COR-L47 (cell line): ENCODE data around the gene C2CD5.
"Not testable (repeated sequence)": the region's sequence is repeated elsewhere in the genome, so short reads cannot be mapped to it uniquely, and the experiment has no call there.

Experiments
- DNase-seq: peaks from one replicate; lab custom pipeline; 2025; lab: John Stamatoyannopoulos, UW

The C2CD5 gene, protein sequence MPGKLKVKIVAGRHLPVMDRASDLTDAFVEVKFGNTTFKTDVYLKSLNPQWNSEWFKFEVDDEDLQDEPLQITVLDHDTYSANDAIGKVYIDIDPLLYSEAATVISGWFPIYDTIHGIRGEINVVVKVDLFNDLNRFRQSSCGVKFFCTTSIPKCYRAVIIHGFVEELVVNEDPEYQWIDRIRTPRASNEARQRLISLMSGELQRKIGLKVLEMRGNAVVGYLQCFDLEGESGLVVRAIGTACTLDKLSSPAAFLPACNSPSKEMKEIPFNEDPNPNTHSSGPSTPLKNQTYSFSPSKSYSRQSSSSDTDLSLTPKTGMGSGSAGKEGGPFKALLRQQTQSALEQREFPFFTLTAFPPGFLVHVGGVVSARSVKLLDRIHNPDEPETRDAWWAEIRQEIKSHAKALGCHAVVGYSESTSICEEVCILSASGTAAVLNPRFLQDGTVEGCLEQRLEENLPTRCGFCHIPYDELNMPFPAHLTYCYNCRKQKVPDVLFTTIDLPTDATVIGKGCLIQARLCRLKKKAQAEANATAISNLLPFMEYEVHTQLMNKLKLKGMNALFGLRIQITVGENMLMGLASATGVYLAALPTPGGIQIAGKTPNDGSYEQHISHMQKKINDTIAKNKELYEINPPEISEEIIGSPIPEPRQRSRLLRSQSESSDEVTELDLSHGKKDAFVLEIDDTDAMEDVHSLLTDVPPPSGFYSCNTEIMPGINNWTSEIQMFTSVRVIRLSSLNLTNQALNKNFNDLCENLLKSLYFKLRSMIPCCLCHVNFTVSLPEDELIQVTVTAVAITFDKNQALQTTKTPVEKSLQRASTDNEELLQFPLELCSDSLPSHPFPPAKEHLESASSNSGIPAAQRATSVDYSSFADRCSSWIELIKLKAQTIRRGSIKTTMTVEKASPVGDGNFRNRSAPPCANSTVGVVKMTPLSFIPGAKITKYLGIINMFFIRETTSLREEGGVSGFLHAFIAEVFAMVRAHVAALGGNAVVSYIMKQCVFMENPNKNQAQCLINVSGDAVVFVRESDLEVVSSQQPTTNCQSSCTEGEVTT

DNA sequence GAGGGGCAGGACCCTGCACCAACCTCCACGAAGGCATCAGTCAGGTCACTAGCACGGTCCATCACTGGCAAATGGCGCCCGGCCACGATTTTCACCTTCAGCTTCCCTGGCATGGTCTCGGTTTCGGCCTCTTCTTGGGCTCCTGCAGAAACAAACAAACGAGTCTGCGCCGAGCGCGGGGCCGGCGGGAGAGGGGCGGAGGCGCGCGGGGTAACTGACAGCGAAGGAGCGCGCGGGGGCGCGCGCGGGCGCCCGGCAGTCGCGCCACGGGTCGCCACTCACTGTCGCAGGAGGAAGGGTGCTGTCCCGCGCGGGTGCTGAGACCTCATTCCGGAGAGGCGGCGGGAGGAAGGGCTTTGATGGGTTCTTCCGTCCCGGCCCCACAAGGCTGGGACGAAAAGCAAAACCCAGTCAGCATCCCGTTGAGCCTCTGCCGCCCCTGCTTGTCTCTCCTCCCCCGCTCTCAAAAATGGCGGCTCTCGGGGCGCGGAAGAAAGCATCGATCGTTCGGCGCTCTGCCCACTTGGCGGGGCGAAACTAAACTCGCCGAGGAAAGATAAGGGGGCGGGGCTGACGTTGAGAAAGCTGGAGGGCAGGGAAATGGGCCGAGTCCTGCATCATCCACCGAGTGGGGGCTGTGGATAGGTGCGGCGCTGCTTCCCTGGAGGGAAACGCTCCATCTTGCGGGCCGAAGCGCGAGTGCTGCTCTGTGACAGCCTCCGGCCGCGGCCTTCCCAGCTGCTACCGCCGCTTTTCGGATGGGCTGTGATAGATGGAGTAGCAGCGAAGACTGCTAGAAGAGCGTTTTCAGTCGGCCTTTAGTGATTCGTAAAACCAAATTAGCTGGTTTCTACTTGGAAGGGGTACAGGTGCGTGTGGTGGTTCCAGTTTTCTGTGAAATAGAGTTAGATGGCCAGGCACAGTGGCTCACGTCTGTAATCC is at the start of gene C2CD5:
Gene C2CD5 (minus strand): TSS at position 505 of the 942 bp plus-strand sequence. CDS start 392 bp downstream, at position 113.
- DNase-seq: peak; percentile 91

DNA sequence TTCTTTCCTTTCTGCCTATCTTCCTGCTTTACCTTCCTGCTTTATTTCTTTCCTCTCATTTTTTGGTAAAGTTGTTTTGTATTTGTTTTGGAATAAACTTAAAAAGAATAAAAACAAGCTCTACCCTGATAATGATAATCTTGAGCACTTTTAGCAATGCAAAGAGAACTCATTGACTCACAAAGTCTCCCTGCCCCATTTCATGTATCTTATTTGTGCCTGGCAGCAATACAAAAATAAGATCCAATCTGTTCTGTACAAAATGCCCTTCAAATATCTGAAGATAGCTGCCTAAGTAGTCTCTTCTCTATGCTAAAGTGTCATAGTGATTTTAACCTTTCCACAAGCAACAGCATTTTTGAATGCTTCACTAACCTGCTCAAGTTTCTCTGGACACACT is 49.5 kb upstream of the C2CD5 start:
- DNase-seq: no peak

DNA sequence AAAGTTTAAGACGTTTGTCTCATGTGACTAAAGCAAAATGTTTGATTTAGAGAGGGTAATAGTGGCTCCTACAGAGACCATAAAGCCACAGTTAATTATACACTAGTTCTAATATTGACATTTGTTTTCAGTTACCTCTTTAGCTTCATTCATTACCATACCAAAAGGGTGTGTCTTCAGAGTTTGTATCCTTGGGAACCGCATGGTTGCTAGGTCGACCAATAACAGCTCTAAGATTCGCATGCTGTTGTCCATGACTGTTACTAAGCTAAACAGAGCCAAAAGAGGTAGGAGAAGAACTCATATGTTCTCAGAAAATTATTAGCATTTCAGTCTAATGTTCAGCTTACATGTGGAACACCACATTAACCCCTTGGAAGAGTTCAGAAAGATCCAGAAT is 44.5 kb upstream of the C2CD5 start:
- peak; percentile 64 for DNase-seq

DNA sequence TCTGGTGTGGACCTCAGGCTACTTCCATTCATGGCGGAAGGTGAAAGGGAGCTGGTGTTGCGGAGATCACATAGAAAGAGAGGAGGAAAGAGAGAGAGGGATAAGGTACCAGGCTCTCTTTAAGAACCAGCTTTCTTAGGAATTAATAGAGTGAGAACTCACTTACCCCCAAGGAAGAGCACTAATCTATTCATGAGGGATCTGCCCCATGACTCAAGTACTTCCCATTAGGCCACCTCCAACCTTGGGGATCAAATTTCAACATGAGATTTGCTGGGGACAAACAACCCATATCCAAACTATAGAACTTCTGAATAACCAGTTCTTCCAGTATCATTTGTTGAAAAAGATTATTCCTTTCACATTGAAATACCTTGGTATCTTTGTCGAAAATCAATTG is 34.0 kb upstream of the C2CD5 start:
- DNase-seq: no peak

DNA sequence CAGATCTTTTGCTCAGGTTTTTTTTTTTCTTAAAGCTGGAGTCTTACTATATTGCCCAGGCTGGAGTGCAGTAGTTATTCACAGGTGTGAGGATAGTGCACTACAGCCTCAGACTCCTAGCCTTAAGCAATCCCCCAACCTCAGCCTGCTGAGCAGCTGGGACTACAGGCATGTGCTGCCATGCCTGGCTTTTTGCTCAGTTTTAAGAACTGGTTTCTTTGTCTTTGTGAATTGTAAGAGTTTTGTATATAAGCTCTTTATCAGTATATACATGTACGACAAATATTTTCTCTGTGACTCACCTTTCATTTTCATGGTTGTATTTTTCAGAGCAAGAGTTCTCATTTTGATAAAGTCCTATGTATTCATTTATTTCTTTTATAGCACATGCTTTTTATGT is 33.3 kb upstream of the C2CD5 start:
- no peak for DNase-seq

DNA sequence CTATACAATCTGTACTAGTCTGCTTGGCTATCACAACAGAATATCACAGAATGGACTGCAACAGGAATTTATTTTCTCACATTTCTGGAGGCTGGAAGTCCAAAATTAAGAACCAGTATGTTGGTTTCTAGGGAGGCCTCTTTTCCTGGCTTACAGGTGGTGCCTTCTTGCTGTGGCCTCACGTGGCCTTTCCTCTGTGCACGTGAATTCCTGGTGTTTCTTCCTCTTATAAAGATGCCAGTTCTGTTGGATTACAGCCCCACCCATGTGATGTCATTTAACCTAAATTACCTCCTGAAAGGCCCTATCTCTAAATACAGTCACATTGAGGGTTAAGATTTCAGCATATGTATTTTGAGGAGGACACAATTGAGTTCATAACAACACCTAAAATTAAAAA is 32.1 kb upstream of the C2CD5 start:
- no peak for DNase-seq

DNA sequence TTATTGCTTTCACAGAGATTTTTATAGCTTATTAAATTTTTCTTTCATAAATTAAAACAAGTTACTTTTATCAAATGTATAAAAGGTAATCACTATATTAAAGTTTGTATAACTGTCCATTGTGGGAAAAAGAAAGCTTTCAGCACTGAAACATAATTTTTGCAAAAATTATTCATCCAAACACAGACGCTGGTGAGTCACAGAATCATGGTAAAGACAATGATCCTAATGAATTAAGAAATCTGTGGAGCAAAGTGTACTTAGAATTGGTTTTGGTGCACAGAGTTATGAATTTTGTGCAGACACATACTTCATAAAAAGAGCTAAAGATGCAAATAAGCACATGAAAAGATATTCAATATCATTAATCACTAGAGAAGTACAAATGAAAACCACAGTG is 31.7 kb upstream of the C2CD5 start:
- DNase-seq: no peak

DNA sequence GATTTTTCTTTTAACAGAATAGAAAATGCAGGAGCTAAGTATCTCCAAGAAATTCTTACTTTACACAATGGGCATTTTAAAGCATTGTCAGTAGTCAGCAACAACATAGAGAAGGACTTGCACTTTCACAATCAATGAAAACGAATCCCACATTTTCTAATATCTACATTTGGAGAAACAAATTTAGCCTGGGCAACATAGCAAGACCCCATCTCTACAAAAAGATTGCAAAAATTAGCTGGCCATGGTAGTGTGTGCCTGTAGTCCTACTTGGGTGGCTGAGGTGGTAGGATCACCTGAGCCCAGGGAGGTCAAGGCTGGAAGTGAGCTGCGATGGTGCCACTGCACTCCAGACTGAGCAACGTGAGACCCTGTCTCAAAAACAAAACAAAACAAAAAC is 30.6 kb upstream of the C2CD5 start:
- no peak for DNase-seq

DNA sequence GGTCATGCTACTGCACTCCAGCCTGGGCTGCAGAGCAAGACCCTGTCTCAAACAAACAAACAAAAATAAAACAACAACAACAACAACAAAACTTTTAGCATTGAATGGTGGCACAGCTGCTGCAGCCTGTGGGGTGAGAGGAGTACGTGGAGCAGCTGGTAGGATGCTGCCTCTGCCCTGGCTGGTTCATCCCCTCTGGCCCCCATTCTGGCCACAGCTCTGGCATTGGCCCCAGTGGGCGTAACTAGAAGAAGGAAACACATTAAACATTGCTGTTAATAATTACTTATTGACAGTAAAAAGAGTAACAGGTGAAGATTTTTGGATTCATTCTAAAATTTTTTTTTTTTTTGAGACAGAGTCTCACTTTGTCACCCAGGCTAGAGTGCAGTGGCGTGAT is 28.8 kb upstream of the C2CD5 start:
- DNase-seq: no peak

DNA sequence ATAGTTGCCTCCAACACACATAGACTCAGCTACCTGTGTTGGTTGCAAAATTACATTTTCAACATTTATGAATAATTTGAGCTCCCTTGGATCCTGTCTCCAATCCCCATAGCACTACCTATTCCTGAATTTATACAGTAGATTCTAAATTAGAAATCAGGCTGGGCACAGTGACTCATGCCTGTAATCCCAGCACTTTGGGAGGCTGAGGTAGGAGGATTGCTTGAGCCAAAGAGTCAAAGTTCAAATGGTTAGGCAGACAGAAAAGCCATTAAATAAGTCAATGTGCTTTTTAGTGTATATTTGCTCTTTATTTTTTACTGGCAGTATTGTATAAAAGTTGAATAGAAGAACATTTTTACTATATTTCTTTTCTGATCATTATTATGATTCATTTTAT is 24.9 kb upstream of the C2CD5 start:
- DNase-seq: no peak

DNA sequence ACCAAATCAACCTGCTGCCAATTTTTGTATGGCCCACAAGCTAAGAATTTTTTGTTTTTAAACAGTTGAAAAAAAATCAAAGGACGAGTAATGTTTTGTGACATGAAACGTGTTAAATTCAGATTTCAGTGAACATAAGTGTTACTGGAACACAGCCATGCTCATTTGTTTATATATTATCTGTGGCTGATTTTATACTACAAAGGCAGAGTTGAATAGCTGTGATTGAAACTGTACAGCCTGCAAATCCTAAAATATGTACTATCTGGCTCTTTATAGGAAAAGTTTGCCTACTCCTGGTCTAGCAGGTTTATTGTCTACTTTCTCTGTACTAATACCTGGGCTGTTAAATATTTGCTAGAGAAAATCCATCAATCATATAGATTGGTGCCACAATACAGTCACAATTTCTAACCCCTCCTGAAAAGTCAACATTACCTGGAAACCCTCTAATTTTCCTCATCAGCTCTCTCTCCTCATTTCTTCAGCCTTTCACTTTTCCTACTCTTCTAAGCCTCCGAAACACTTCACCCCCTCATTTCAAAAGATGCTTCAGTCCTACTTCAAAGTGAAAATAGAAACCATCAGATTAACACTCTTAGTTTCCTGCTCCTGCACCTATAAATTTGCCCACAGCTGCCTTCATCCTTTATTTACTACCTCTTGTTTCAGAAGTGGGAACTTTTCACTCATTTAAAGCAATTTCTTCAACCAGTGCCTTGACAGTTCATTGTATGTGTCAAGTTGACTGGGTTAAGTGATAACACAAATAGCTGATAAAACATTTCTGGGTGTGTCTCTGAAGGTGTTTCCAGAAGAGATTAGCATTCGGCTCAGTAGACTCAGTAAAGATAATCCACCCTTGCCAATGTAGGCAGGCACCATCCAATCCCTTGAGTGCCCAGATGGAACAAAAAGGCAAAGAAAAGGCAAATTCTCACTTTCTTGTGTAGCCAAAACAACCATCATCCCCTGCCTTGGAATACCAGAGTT is 18.0 kb upstream of the C2CD5 start:
- no peak for DNase-seq

DNA sequence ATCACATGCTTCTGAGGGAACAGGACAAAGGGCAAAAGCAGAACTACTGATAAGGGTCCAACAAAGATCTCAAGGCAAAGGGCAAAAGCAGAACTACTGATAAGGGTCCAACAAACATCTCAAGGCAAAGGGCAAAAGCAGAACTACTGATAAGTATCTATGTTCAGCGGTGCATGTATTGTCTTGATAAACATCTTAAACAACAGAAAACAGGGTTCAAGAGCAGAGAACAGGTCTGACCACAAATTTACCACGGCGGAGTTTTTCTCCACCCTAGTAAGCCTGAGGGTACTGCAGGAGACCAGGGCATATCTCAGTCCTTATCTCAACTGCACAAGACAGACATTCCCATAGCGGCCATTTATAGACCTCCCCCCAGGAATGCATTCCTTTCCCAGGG is 10.4 kb upstream of the C2CD5 start:
- DNase-seq: not testable (repeated sequence)

DNA sequence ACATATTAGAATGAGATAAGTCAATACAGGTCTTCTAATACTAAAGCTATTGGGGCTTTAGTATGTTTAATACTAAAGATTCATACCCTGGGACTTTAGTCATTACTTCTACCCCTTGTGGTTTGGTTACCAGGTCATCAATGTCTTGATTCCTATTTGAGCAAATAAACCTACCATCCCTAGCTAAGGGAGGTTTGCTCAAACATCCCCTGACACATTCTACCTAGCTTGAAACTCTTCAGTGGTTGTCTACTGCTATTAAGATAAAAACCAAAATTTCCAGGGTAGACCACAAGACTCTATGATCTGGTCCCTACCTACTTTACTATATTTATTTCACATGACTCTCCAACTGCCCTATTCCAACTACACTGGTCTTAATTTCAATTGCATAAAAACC is 7.3 kb upstream of the C2CD5 start:
- DNase-seq: no peak

DNA sequence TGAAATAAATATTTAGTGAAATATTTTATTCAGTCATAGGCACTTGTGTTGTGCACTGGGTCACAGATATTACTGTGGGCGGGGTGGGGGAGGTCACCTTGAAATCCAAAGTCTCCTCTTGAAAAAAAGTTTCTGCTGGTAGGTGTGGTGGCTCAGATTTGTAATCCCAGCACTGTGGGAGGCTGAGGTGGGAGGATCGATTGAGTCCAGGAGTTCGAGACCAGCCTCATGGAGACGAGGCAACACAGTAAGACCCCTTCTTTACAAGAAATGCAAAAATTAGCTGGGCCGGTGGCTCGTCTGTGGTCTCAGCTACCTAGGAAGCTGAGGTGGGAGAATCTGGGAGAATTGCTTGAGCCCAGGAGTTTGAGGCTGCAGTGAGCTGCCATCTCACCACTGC is 913 bp upstream of the C2CD5 start:
- no peak for DNase-seq

DNA sequence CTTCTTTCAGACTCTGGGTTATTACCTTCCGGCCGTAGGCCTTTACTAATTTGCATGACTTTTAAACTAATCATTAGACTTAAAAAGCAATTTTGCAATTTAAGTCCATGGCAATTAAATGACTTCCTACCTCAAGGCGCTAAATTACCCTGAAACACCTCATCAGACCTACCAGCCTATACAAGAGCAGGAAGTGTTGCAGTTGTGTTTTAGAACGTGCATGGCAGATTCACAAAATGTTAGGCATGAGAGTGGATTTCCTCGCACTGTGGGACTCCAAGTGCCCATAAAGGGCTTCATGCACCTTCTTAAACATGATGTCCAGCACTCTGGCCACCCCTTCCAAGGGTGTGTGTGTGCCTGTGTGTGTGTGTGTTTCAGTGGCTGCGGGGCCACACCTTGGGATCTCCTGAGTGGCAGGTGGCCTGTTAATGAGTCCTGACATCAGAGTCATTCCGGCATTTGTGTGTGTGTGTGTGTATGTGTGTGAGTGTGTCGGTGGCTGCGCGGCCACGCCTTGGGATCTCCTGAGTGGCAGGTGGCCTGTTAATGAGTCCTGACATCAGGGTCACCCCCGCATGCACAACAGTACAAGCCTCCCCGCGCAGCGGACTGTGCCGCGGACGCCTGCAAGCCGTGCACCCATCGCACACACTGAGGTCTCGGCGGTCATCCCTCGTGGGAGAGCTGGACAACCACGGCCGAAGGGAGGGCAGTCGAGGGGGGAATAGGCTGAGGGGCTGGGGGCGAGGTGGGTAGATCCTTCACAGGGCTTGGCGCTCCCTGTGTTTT is 900 bp downstream of the C2CD5 start:
- DNase-seq: peak; percentile 63

DNA sequence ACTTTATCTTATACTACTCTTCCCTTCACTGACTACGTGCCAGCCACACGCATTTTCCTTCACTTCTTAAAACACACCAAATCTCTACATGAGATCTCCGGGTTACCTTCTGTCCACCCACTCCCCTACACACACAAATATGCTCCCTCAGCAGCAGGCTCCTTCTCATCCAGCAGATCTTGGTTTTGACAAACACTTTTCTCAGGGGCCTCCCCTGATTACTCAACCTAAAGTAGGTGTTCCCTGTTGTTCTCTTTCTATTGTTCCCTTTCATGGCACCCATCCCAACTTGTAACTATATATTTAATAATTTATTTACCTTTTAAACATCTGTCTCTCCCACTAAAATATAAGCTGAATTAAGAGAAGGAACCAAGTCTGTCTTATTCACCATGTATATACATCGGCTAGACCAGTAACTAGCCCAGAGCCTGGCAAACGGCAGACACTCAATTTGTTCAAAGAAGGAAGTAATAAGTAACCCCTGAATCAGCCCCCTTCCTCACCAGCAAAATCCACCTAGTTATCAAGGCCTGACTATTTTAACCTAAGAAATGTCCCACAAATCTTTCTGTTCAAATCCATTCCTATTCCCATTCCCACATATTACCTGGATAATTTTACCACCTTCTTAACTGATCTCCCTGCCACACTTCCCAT is 2.7 kb downstream of the C2CD5 start:
- no peak for DNase-seq

DNA sequence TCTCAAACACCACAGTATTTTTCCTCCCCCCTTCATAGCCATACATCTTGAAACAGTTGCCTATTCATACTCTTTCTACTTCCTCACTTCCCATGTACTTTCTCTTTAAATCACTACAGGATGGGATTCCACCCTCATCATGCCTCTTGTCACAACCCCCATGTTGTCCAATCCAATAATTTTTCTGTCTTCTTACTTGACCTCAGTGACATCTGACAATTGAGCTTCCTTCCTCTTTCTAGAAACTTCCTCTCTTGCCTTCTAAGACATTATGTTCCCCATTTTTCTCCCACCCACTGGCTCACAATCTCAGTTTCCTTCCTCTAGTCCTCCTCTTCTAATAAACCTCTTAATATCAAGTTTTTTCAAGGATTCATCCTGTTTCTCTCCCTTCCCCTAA is 5.3 kb downstream of the C2CD5 start:
- DNase-seq: no peak

DNA sequence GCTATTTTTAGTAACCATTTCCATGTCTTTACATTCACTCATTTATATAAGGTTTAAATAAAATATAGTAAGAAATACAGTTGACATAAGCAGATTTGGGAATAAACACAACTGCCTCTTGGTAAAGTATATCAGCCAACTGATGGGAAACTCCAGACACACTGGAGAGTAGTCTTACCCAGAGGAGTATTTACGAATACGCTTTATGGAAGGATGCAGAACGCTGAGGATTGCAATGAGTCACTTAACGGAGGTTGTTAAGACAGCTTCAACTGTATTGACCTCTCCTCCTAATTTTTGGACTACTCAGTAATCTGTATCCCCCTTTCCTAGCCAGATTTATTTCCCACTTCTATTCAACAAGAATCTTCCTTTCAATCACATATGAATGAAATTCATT is 6.0 kb downstream of the C2CD5 start:
- DNase-seq: no peak

DNA sequence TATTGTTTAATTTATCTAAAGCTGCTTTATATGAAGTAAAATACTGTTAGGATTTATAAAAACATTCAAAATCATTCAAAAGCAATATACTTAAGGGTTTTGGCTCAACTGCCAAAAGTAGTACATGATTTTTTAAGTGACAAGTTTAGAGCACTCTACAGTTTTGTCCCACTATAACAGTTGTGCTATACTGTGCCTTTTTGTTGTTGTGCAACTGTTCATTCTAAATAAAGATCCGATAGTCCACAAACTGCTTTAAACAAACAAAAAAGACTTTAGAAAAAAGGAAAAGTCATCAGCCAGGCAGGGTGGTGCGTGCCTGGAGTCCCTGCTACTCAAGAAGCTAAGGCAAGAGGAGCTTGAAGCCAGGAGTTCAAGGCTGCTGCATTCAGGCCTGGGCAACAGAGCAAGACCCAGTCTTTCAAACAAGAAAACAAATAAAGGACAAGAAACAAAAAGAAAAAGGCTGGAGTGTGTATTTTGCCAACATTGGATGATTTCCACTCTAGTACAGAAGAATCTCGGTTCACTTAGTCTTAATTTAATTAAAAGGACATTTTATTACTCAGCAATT is 7.3 kb downstream of the C2CD5 start:
- no peak for DNase-seq
